DND-41 (cell line): ENCODE results near the gene HSD11B1L.

Experiments used
- ATAC-seq: fragments of 200-7000 bp; cut with Tn5 transposase; 3 replicates; pipeline ENCODE4 v1.9.1; 2021; ENCODE audit warnings: low read depth; ENCODE audit not compliant: insufficient read depth
- DNase-seq: peaks from one replicate; pipeline ENCODE4 v3.0.0-alpha.2; 2020
- H2AFZ ChIP-seq: 2 replicates; pipeline ENCODE4 v1.6.0; 2012; ENCODE audit warnings: low read depth, low read length
- H3K27ac ChIP-seq: 2 replicates; pipeline ENCODE4 v1.5.1; 2012; ENCODE audit warnings: low read length, inconsistent platforms
- H3K27me3 ChIP-seq: fragments of 200-600 bp; sonication (generic); 2 replicates; pipeline ENCODE4 v1.6.0; 2012; ENCODE audit warnings: low read length, mild to moderate bottlenecking, inconsistent platforms; ENCODE audit not compliant: insufficient read depth, poor library complexity
- H3K36me3 ChIP-seq: 2 replicates; pipeline ENCODE4 v1.5.1; 2012; ENCODE audit warnings: low read length, inconsistent platforms; ENCODE audit not compliant: insufficient read depth
- H3K4me1 ChIP-seq: 2 replicates; pipeline ENCODE4 v1.5.1; 2012; ENCODE audit warnings: mild to moderate bottlenecking, low read length; ENCODE audit not compliant: insufficient read depth
- H3K4me2 ChIP-seq: 2 replicates; pipeline ENCODE4 v1.6.0; 2012; ENCODE audit warnings: mild to moderate bottlenecking, moderate library complexity, low read length, inconsistent platforms; ENCODE audit not compliant: insufficient read depth
- H3K4me3 ChIP-seq, 2 experiments: fragments of 200-600 bp in 1 of 2; shearing (Covaris generic) in 1 of 2; 2 replicates each; pipeline ENCODE4 v1.5.1; 2012 to 2016; ENCODE audit warnings: inconsistent platforms in 2 of 2, low read length in 2 of 2, mild to moderate bottlenecking in 2 of 2, low read depth in 1 of 2, moderate library complexity in 1 of 2
- H3K79me2 ChIP-seq: 2 replicates; pipeline ENCODE4 v1.6.0; 2012; ENCODE audit warnings: low read length, inconsistent platforms; ENCODE audit not compliant: insufficient read depth
- H3K9ac ChIP-seq: 2 replicates; pipeline ENCODE4 v1.6.0; 2012; ENCODE audit warnings: low read depth, mild to moderate bottlenecking, inconsistent platforms, low read length, moderate library complexity
- H3K9me3 ChIP-seq: 2 replicates; pipeline ENCODE4 v1.5.1; 2012; ENCODE audit warnings: low read length, moderate library complexity, mild to moderate bottlenecking, inconsistent platforms; ENCODE audit not compliant: insufficient read depth, severe bottlenecking
- H4K20me1 ChIP-seq: 2 replicates; pipeline ENCODE4 v1.6.0; 2012; ENCODE audit warnings: low read length; ENCODE audit not compliant: insufficient read depth
- CTCF ChIP-seq: IDR thresholded peaks from 2 replicates; pipeline ENCODE4 v1.5.1; 2012; ENCODE audit warnings: borderline replicate concordance, low read length, moderate library complexity, mild to moderate bottlenecking; ENCODE audit not compliant: poor library complexity, severe bottlenecking; ENCODE audit errors: extremely low read depth
- EZH2 ChIP-seq: IDR thresholded peaks from 3 replicates; pipeline ENCODE4 v1.6.1; 2012; ENCODE audit warnings: borderline replicate concordance, low read depth, mild to moderate bottlenecking, moderate library complexity, low read length, inconsistent platforms; ENCODE audit not compliant: severe bottlenecking

Gene HSD11B1L

GRCh38 chr19:5680084-5680436 lies 767 bp upstream of the HSD11B1L start:
- DNase-seq = no peak
- no peaks in the 10 kb centered on the region for H3K27me3 ChIP-seq
- no peaks in the 10 kb centered on the region for H3K9me3 ChIP-seq
- peak overlapping the region; percentile 86 for H3K9ac ChIP-seq
- peak overlapping the region; percentile 84 for H3K27ac ChIP-seq
- 0 out of 2 replicates have a peak, but pooled peaks cover 9% of the 10 kb centered on the region for H4K20me1 ChIP-seq
- TF ChIP-seq CTCF (peak; percentile 4), EZH2 (no peak)
- peak overlapping the region; percentile 94 for H2AFZ ChIP-seq
- peaks cover 10% of the 10 kb centered on the region; the same call in 1 of the 2 replicates for H3K36me3 ChIP-seq
- peak overlapping the region; percentile 95 to 97 for H3K4me3 ChIP-seq
- H3K4me1 ChIP-seq = peaks cover 24% of the 10 kb centered on the region
- peak overlapping the region; percentile 96 for H3K4me2 ChIP-seq
- peaks cover 13% of the 10 kb centered on the region for H3K79me2 ChIP-seq
- ATAC-seq = peak; percentile 1; the same call in 1 of the 3 replicates

GRCh38 chr19:5681391-5682106 lies 722 bp downstream of the HSD11B1L start:
- H4K20me1 ChIP-seq = 0 out of 2 replicates have a peak, but pooled peaks cover 7% of the 10 kb centered on the region
- peak overlapping the region; percentile 95 to 97; a peak in 3 of 4 replicates for H3K4me3 ChIP-seq
- H3K79me2 ChIP-seq = peaks cover 13% of the 10 kb centered on the region
- peak overlapping the region; percentile 96 for H3K4me2 ChIP-seq
- no peaks in the 10 kb centered on the region for H3K9me3 ChIP-seq
- no peak for TF ChIP-seq CTCF
- H3K9ac ChIP-seq = peak overlapping the region; percentile 86
- peaks cover 10% of the 10 kb centered on the region; the same call in 1 of the 2 replicates for H3K36me3 ChIP-seq
- peaks cover 31% of the 10 kb centered on the region for H3K4me1 ChIP-seq
- no peak overlapping the region for H3K27ac ChIP-seq
- DNase-seq (no peak), ATAC-seq (no peak)
- H2AFZ ChIP-seq = peak overlapping the region; percentile 77; the same call in 1 of the 2 replicates
- H3K27me3 ChIP-seq = no peaks in the 10 kb centered on the region

- Histone ChIP-seq H4K20me1 (0 out of 2 replicates have a peak, but pooled peaks cover 6% of the 10 kb centered on the region), H3K9me3 (no peaks in the 10 kb centered on the region), H3K27me3 (no peaks in the 10 kb centered on the region), H3K27ac (no peak overlapping the region), H3K4me1 (peaks cover 35% of the 10 kb centered on the region), H3K79me2 (peaks cover 13% of the 10 kb centered on the region), H3K9ac (no peak overlapping the region), H3K36me3 (peaks cover 10% of the 10 kb centered on the region; the same call in 1 of the 2 replicates), H2AFZ (no peak overlapping the region), H3K4me3 (no peak overlapping the region), H3K4me2 (peak overlapping the region; percentile 96)
- ATAC-seq (no peak), DNase-seq (no peak)
- TF ChIP-seq CTCF (no peak), EZH2 (no peak)
Observed at GRCh38 chr19:5682107-5682482, 1.3 kb downstream of the HSD11B1L start.
